Measurements from ENCODE around the gene LILRA1. TPM values are rescaled to one million over a fixed set of nuclear protein-coding genes. Genes with fewer than 3 reads are reported as not detected.
"Not testable (repeated sequence)": the region's sequence is repeated elsewhere in the genome, so short reads cannot be mapped to it uniquely, and the experiment has no call there.

LILRA1 gene
- total RNA-seq, 1 experiment from 2014 or later, result not detected

GRCh38 chr19:54595680-54596436 lies 2.4 kb downstream of the LILRA1 start:
- POLR2A ChIA-PET; BruUV-seq (replicated peaks): not testable (repeated sequence)

GRCh38 chr19:54600212-54600611 lies 6.8 kb downstream of the LILRA1 start:
- H3K27ac ChIP-seq (ENCODE audit: low read length), result no peak overlapping the region
- no peaks in the 10 kb centered on the region for H3K4me1 ChIP-seq (ENCODE audit: control insufficient read depth, insufficient read depth, low read length)
- no peak overlapping the region for H3K4me3 ChIP-seq (ENCODE audit: low read depth in 2 of 2, low read length in 2 of 2)
- no peaks in the 10 kb centered on the region for H3K36me3 ChIP-seq (ENCODE audit: control insufficient read depth, insufficient read depth, low read length)
- peaks cover 49% of the 10 kb centered on the region for H3K27me3 ChIP-seq (ENCODE audit: control insufficient read depth, insufficient read depth, low read length)
- DNase-seq (ENCODE audit: low read depth, low spot score) (no peak), ATAC-seq (no peak)
- in situ Hi-C loops (cut with HindIII; ENCODE audit: low pct_unique_long_range_greater_than_20kb, low sequenced_read_pairs), result no loop called here
- BruUV-seq (replicated peaks), result no TSS peak
- intact Hi-C loops (cut with micrococcal nuclease; ENCODE audit: unreplicated experiment), result no loop called here
- TF ChIP-seq, protein P1, sequence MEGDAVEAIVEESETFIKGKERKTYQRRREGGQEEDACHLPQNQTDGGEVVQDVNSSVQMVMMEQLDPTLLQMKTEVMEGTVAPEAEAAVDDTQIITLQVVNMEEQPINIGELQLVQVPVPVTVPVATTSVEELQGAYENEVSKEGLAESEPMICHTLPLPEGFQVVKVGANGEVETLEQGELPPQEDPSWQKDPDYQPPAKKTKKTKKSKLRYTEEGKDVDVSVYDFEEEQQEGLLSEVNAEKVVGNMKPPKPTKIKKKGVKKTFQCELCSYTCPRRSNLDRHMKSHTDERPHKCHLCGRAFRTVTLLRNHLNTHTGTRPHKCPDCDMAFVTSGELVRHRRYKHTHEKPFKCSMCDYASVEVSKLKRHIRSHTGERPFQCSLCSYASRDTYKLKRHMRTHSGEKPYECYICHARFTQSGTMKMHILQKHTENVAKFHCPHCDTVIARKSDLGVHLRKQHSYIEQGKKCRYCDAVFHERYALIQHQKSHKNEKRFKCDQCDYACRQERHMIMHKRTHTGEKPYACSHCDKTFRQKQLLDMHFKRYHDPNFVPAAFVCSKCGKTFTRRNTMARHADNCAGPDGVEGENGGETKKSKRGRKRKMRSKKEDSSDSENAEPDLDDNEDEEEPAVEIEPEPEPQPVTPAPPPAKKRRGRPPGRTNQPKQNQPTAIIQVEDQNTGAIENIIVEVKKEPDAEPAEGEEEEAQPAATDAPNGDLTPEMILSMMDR (IDR thresholded peaks at IDR 0.05), result no peak
- TF ChIP-seq POLR2AphosphoS5 (IDR thresholded peaks at IDR 0.05; ENCODE audit: low read depth, low read length), result no peak
- no peak for TF ChIP-seq TCF7L2 (IDR thresholded peaks at IDR 0.05; ENCODE audit: low read depth, low read length)
- TF ChIP-seq SIN3A (IDR thresholded peaks at IDR 0.05; ENCODE audit: borderline replicate concordance, insufficient read depth, low read depth, low read length), result no peak
- ChIA-PET POLR2A (no interaction called here), CTCF (no interaction called here)
- peaks cover 4% of the 10 kb centered on the region; the same call in 1 of the 2 replicates for H3K9me3 ChIP-seq (ENCODE audit: control insufficient read depth, insufficient read depth, low read depth, low read length)

More at GRCh38 chr19:54595680-54596436, 2.4 kb downstream of the LILRA1 start:
- H3K27me3 ChIP-seq (ENCODE audit: control insufficient read depth, insufficient read depth, low read length), result peaks cover 46% of the 10 kb centered on the region
- CTCF ChIA-PET; H3K4me1 ChIP-seq (ENCODE audit: control insufficient read depth, insufficient read depth, low read length); in situ Hi-C loops (cut with HindIII; ENCODE audit: low pct_unique_long_range_greater_than_20kb, low sequenced_read_pairs); H3K36me3 ChIP-seq (ENCODE audit: control insufficient read depth, insufficient read depth, low read length); H3K4me3 ChIP-seq (ENCODE audit: low read depth in 2 of 2, low read length in 2 of 2); H3K27ac ChIP-seq (ENCODE audit: low read length); intact Hi-C loops (cut with micrococcal nuclease; ENCODE audit: unreplicated experiment); H3K9me3 ChIP-seq (ENCODE audit: control insufficient read depth, insufficient read depth, low read depth, low read length); DNase-seq (ENCODE audit: low read depth, low spot score); ATAC-seq: not testable (repeated sequence)

DNA sequence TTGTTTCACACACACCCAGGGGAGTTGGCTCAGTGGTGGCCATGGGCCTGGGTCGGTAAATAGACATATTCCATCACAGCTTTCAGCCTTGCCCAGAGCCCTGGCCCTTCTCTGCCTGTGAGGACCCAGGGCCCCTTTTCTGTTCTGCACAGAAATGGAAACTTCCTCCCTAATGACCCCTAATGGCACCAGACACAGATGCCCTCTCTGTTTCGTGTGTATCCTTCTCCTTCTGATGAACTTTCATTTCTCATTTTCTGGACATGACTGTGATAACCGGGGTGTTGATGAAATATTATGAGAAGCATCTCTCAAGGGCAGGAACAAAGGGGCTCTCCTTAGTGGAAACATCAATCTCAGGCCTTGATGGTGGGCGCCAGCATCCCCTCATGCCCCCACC lies 12.8 kb downstream of the LILRA1 start:
- no peak overlapping the region for H3K4me3 ChIP-seq (ENCODE audit: low read depth in 2 of 2, low read length in 2 of 2)
- ChIA-PET POLR2A (no interaction called here), CTCF (no interaction called here)
- peaks cover 20% of the 10 kb centered on the region for H3K27me3 ChIP-seq (ENCODE audit: control insufficient read depth, insufficient read depth, low read length)
- no peak for ATAC-seq
- no peak for DNase-seq (ENCODE audit: low read depth, low spot score)
- in situ Hi-C loops (cut with HindIII; ENCODE audit: low pct_unique_long_range_greater_than_20kb, low sequenced_read_pairs) (no loop called here), intact Hi-C loops (cut with micrococcal nuclease; ENCODE audit: unreplicated experiment) (no loop called here)
- peaks cover 11% of the 10 kb centered on the region; the same call in 1 of the 2 replicates for H3K9me3 ChIP-seq (ENCODE audit: control insufficient read depth, insufficient read depth, low read depth, low read length)
- H3K27ac ChIP-seq (ENCODE audit: low read length), result no peak overlapping the region
- TF ChIP-seq TCF7L2 (IDR thresholded peaks at IDR 0.05; ENCODE audit: low read depth, low read length), result no peak
- TF ChIP-seq, protein P1 (IDR thresholded peaks at IDR 0.05), result no peak
- TF ChIP-seq POLR2AphosphoS5 (IDR thresholded peaks at IDR 0.05; ENCODE audit: low read depth, low read length), result no peak
- no peak for TF ChIP-seq SIN3A (IDR thresholded peaks at IDR 0.05; ENCODE audit: borderline replicate concordance, insufficient read depth, low read depth, low read length)
- no peak for TF ChIP-seq REST (IDR thresholded peaks at IDR 0.05; ENCODE audit: insufficient read depth in 1 of 2, low read depth in 2 of 2, low read length in 1 of 2)
- H3K36me3 ChIP-seq (ENCODE audit: control insufficient read depth, insufficient read depth, low read length), result no peaks in the 10 kb centered on the region
- BruUV-seq (replicated peaks), result no TSS peak
- no peaks in the 10 kb centered on the region for H3K4me1 ChIP-seq (ENCODE audit: control insufficient read depth, insufficient read depth, low read length)
